GM11168 (cell line): ENCODE measurements around the gene DPH2.

Source experiments
- in situ Hi-C: fragments of 300-500 bp; cut with MboI; formaldehyde crosslinking; loops from one replicate; pipeline ENCODE4 v1.12.0; 2022; ENCODE audit warnings: low sequenced_read_pairs; ENCODE audit not compliant: unreplicated experiment

The DPH2 gene

DNA sequence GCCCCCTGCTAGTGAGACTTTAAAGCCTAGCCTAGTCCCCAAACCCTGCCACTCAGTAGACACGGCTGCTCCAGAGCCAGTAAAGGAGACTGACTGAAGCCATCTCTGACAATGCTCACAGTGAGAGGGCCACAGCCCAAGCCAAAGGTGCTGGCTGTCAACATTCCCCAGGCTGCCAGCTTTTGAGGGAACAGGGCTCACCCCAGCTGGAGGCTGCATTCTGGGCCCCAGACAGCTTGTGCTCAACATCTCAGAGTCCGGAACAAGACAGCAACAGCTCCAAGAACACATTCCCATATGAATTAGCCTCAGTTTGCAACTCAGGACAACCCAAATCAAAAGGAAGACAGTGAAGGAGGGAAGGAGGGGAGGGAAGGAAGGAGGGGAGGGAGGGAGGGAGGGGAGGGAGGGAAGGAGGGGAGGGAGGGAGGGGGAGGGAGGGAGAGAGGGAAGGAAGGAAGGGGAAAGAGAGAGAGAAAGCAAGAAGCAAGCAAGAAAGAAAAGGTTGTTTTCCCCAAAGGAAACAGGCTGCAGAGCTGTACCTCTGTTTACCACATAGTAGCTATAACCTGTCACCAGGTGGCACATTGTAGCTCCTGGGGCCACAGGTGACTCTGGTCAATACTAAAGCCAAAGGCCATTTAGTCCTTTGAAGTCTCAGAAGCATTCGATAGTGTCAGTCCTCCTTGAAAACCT, 30.8 kb upstream of the DPH2 start:
- in situ Hi-C loops: loop anchor here (10.0 kb wide), 1 partner anchor 394 kb away; no protein-coding TSS in a partner anchor

DNA sequence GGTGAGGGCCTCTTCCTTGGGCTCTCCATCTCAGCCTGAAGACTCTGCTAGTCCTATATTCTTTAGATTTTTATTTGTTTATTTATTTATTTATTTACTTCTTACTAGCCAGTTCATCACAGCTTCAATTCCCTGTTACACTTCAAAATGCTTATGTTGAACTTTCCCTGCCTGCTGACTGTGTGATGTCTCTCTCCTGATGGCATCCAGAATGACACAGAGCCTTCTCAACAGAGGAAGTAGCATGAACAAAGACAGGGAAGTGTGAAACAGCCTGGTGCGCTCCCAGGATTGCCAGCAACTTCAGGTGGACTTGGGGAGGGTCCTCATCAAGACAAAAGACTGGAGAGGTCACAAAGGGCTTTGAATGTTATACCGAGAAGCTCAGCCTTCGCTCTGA, 27.4 kb upstream of the DPH2 start:
- in situ Hi-C loops: no loop called here

DNA sequence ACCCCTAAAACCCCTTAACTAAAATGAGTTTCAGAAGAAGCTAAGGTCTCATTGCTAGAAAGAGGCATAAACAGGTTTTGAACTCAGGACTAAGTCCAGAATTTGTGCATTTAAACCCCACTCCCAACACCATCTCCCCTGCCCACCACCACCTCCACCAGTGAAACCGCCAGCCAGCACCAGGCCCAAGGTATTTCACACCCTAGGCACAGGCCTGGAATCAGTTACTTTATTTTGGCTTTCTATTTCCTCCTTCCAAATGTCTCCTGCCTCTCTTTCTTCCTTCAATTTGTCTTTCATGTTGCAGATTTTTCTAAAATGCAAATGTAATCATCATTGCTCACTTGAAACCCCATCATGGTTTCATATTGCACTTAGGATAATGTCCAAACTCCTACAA, 24.9 kb upstream of the DPH2 start:
- in situ Hi-C loops: no loop called here

DNA sequence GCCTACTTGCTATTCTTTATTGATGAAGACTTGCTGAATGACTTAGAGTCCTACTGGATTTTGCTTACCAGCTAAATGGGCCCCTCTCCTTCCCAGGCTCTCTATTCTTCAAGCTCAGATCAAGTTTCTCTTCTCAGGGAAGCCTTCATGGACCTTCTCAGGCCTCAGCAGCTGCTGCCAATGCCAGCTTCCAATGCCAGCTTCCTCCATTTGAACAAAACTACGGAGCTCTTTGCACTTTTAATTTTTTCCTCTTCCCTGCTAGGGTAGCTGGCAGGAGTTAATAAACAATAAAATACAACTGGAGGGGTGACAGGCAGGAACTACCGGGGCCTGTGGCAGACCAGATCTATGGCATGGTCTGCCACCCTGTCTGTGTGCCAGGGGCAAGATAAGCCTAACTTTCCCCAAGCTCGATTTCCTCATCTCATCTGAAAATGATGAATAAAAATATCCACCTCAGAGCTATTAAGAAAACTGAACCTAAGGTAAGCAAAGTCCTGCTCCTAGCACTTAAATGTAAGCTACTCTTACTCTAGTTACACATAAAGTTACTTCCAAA, 24.1 kb upstream of the DPH2 start:
- in situ Hi-C loops: no loop called here

DNA sequence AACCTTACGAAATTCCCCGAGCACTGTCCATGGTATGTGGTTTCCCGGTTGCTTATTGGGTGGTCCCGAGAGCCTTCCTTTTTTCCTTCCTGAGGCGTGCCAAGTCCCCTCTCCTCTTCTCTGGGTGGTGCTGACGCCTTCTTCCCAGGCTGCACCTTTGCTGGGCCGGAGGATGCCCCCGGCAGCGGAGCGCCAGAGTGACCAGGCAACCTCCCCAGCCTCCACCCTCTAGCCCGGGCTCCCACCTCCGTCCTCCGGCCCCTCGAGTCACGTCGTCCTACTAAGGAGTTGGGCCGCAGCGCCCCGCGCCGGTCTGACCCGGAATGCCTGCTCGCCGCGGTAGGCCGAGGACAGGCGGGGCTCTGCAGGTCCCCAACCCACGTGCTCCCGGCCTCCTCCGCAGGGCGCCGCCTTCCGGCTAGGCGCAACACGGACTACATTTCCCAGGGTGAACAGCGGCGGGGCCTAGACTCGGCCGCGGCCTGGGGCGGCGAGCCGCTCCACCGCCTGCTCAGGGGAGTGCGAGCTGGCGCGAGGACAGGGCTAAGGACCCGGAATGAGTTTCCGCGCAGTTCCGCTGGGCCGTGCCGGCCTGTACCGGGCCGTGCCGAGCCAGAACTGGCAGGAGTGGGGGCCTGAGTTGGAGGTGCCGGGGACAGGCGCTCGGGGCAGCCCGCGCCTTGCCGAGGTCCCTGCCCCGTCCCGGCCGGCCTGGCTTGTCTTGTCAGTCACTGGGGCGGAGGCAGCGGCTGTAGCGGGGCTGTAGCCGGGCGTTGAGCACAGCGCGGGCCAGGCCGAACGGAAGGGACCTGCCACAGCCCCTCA, 23.4 kb upstream of the DPH2 start, which contains the start of gene IPO13:
Gene IPO13 (plus strand): TSS at position 715 of the 825 bp plus-strand sequence. CDS start 651 bp downstream, outside the sequence.
- in situ Hi-C loops: no loop called here

DNA sequence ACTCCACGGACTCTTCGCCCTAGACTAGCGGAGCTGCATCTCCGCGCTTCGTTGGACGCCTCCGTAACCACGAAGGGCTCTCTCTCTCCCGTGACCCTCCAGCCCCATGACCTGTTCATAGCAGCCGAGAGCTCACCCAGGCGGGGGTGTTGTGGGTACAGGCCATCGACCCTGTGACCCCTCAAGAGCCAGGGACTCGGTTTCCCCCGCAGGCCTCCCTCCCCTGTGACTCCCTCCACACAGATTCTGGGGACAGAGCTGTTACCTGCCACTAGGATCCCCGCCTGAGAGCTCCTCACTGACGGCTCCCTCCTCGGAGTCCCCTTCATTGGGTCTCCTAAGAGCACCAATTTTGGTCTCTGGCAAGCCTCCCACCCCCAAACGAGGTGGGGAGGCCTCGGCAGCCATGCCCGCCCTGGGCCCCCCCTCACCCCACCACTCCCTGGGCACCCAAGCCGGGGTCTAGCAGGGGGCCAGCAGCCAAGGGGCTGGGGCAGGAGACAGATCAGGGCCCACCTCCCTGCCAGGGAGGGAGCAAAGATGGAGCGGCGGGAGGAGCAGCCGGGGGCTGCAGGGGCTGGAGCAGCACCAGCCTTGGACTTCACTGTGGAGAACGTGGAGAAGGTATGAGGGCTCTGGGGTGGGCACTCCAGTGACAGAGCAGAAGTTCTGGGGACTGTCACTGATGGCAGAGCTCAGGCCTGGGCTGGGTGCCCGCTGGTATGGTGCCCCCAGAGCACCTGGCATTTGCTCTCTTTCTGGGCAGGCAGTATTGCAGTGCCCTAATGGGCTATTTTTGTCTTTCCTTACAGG, 22.5 kb upstream of the DPH2 start:
- in situ Hi-C loops: no loop called here

DNA sequence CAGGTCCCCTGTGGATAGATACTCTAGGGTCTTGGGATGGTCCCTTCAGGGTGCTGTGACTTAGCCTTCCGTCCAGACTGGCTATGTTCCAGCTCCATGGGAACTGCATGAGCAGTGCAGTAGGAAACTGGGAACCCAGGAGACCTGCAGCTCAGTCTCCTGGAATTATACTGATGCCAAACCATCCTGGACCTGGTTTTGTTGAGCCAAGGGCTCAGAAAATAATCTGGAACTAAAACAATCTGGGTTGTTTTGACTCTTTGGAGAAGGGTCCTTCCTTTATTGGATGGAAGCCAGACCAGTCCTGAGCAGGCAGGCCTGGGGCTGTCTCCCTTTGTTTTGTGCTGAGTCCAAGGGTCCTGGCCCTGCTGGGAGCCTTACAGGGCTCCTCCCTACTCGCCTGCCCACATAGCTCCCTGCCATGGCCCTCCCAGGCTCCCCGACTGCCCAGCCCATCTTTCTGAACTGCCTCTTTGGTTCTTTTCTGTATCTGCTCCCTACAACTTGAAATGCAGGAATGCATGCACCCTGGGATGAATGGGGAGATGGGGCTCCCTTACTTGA, 21.9 kb upstream of the DPH2 start:
- in situ Hi-C loops: no loop called here

DNA sequence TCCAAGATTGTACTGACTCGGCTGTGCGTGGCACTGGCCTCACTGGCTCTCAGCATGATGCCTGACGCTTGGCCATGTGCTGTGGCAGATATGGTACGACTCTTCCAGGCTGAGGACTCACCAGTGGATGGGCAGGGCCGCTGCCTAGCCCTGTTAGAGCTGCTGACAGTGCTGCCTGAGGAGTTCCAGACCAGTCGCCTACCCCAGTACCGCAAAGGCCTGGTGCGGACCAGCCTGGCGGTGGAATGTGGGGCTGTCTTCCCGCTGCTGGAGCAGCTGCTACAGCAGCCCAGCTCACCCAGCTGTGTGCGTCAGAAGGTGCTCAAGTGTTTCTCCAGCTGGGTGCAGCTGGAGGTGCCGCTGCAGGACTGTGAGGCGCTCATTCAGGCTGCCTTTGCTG, 20.1 kb upstream of the DPH2 start:
- in situ Hi-C loops: no loop called here

DNA sequence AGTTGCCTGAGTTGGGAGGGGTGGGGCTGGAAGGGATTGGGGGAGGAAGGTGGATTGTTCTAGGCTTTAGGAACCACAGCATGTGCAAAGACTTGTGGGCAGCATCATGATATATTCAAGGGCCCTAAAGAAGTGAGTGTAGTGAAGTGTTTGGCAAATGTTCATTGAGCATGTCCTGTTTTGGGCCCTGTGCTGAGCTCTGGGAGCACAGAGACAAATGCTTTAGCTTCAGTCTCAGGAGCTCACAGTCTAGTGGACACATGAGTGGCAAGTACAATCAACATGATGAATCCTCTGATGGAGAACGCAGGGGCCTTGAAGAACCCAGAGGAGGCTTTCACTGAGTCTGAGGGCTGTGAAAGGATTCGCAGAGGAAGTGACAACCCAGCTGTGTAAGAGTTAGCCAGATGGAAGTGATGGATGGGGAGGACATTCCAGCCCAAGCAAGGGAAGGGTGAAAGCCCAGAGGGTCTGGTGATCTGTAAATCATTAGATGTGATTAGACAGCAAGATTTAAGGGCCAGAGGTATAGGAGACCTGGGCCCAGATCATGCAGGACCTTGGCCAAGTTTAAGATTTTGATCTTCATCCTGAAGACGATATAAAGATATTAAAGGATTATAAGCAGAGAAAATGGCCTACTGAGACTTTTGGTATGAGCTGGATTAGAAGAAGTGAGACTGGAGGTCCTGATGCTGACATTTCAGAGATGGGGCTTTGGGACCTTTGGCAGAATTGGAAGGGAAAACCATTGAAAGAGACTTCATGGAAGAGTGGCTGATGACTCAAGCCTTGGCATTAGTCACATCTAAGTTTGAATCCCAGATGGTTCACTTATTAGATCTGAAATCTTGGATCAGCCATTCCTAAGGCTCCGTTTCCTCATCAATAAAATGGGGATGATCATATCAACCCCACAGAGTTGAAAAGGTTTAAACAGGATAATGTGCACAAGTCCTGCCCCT, 18.5 kb upstream of the DPH2 start:
- in situ Hi-C loops: no loop called here

DNA sequence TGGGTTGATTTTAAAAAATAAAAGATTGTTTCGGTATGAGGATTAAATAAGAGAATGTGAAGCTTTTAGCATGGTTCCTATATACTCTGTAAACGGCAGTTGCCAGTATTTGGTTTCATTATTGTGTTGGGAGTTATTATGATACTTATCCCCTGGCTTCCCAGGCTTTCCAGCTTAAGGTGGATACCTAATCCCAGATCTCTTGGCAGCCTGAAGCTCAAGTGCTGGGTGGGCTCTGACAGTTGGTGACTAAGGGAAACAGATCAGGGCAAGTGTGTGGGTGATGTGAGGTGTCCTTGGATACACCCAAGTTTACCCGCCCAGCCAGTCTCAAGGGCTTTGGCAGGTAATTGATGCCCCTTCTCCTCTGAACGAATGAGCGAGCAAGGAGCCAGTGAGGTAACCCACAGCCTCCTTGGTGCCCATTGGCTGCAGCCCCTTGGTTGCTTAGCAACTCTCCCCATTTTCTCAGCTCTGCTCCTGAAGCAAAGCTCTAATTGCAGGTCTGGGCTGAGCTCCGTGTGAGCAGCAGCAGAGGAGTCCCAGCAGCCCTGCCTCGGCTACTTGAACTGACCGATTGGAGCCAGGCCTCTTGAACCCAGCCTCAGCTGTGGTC, 17.0 kb upstream of the DPH2 start:
- in situ Hi-C loops: no loop called here

DNA sequence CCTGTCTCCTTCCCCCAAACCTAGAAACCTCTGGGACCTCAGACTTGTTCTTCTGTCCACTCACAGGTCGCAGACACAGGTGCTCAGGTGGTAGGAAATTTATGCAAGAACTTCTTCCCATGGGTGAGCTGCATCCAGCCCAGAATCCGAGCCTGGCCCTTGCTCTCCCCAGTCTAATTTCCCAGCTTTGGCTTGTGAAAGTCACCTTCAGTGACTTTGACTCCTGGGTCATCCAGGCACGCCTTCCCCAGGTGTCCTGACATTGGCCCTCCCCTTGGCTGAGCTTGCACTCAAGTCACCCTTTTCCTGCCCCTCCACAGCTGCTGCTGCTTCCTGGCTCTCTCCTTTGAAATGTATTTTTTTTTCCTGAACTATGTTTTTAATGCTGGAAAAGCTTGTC, 16.4 kb upstream of the DPH2 start:
- in situ Hi-C loops: no loop called here

DNA sequence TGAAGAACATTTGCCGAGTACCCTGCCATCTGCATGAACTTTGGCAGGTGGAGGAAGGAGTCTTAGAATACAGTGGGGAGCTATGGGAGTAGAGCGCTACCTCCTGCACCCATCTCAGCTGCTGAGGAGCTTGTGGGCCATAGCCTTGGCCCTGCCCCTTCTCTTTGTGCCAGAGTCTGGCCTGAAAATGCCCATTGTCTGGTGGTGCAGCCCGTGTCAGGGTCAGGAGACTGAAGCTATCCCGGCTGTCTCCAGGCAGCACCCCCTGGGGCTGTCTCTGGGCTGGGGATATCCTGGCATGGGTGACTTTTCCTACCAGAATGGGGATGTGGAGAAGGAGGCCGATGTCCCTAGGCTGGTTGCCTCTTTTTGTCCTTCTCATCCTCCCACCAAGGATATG, 15.8 kb upstream of the DPH2 start:
- in situ Hi-C loops: no loop called here

DNA sequence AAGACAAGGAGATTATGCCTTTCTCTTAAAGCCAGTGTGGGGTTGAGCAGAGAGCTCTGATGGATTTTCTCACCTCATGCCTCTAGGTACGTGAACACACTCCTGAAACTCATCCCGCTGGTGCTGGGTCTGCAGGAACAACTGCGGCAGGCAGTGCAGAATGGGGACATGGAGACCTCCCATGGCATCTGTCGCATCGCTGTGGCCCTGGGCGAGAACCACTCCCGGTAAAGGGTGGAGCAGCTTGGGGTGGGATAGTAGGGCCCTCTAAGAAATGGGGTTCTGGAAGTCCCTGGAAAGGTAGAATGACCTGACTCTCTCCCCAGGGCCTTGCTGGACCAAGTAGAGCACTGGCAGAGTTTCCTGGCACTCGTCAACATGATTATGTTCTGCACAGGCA, 13.6 kb upstream of the DPH2 start:
- in situ Hi-C loops: no loop called here

DNA sequence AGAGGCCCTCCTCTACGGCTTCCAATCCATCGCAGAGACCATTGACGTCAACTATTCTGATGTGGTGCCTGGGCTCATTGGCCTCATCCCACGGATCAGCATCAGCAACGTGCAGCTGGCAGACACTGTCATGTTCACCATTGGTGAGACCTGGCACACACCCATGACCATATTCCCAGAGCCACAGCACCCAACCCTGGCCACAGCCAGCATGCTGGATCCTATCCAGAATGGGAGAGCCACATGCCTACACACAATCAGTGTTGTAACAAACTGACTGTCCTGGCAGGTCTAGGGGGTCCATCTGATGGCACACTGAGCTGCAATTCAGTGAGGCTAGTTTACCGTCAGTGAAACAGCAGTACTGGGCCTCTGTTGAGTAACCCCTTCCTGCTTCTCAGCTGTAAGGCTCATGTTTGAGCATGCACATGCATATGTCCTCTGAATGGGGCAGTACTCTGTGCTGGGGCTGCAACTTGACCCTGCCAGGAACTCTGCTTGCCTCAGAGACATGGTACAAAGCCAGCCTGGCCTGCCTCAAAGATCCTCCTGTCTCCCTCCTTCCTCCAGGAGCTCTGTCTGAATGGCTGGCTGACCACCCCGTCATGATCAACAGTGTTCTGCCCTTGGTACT, 12.3 kb upstream of the DPH2 start:
- in situ Hi-C loops: no loop called here

DNA sequence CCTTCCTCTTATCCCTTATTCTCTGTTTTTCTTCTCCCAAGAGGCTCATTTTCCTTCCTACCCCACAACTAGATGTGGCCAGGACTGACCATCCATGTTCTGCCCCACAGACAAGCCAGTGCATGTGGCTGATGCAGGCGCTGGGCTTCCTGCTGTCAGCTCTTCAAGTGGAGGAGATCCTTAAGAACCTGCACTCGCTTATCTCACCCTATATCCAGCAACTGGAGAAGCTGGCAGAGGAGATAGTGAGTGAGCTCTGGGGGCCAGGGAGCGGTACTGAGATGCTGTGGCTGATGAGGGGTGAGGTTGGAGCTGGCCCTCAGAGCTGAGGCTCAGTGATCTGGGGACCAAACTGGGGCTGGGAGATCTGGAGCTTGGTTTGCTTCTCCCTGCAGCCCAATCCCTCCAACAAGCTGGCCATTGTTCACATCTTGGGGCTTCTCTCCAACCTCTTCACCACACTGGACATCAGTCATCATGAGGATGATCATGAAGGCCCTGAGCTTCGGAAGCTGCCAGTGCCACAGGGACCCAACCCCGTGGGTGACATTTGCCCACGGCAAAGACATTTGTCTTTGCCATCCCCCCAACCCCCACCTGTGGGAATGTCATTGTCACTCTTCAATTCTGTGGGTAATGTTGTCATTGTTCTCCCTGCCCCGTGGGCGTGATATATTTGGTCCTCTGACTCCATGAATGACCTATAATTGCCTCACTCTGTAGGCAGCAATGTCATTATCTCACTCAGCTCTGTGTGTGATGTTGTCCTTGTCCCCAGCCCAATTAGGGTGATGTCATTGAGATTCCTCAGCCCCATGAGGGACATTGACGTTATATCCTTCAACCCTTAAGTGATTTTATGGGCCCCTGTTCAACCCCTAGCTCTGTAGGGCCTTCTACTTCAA, 11.2 kb upstream of the DPH2 start:
- in situ Hi-C loops: no loop called here

DNA sequence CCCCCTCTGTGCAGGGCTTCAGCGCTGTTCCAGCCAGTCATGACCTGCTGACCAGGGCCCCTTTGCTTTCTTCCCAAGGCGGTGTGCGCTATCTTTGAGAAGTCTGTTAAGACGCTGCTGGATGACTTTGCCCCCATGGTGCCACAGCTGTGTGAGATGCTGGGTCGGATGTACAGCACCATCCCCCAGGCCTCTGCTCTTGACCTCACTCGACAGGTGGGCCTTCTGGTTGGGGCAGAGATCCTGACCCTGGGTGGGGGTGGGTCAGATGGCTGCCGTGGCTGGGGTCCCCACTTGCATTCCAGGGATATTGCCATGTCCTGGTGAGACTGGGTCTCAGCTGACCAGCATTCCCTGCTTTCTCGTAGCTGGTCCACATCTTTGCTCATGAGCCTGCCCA, 9.0 kb upstream of the DPH2 start:
- in situ Hi-C loops: no loop called here

DNA sequence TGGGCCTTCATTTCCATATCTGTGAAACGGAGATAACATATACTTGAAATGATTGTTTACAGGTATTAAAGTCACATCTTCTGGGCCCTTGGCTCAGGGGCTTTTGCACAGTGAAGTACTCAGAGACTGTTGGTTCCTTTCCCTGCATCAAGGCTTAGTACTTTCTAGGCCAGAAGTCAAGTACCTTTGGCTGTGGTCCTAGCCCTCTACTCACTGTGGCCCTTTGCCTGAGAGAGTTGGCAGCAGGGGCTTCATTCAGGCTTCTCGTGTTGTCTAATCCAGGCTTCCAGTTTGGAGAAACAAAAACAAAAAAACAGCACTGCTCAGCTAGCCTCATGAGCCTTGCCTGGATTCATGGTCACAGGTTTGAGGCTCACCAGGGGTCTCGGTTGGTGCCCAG, 8.1 kb upstream of the DPH2 start:
- in situ Hi-C loops: no loop called here
